ENCODE results near the gene KIFBP. TPM values are rescaled to one million over a fixed set of nuclear protein-coding genes. Genes with fewer than 3 reads are reported as not detected.

KIFBP gene
- total RNA-seq, 4 donors from 2014 or later: 33.7 to 65.4 (median 48.8) TPM

DNA sequence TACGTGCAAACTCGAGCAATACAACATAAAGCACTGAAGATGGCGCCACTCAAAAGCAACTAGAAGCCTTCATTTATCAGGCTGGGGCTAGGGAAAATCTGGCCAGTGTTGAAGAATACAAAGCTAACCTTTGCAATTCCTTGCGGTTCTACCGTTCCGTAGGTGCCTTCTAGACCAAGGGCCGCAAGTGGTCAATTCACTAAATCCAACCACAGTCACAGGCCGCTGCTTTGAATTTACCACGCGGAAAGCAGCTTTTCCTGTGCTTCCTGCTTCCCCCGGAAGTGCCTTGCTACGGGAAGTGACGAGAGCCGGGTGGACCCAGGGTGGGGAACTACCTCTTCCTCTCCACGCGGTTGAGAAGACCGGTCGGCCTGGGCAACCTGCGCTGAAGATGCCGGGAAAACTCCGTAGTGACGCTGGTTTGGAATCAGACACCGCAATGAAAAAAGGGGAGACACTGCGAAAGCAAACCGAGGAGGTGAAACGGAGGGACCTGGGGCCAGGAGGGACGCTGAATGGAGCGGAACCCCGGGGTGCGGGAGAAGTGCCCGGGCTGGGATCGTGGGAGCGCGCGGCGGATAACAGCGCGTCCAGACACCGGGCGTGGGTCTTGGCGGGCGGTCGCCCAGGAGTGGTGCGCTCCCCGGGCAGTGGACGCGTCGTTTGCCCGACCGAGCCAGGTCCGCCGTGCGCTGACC, 32.6 kb upstream of the KIFBP start, which contains the start of gene DDX21:
TSS of gene DDX21 (plus strand) at position 339 of the 701 bp plus-strand sequence. CDS start at position 395, 56 bp downstream.
- 0% methylated on average over 2 of the region's 53 CpGs for whole genome bisulfite sequencing, 2 donors (ENCODE audit: low coverage in 1 of 2)
- Histone ChIP-seq H3K36me3 (peaks cover 0 to 31% of the 10 kb centered on the region in 2 donors), H3K4me1 (peaks cover 2 to 36% (median 8%) of the 10 kb centered on the region in 3 donors), H3K9me3 (no peaks in the 10 kb centered on the region), H3K27me3 (no peaks in the 10 kb centered on the region), H3K27ac (peak within 1 kb of the TSS; percentile 69 to 95 (median 92)), H3K4me3 (peak within 1 kb of the TSS; percentile 79 to 97)
- ATAC-seq: peak; percentile 95
- TF ChIP-seq EP300 (IDR thresholded peaks at IDR 0.05): no peak
- TF ChIP-seq POLR2AphosphoS5 (IDR thresholded peaks at IDR 0.05): peak; percentile 94
- peak; percentile 26 to 65 (median 53) for TF ChIP-seq CTCF (IDR thresholded peaks at IDR 0.05)
- TF ChIP-seq POLR2A (IDR thresholded peaks at IDR 0.05): peak; percentile 53 to 70

DNA sequence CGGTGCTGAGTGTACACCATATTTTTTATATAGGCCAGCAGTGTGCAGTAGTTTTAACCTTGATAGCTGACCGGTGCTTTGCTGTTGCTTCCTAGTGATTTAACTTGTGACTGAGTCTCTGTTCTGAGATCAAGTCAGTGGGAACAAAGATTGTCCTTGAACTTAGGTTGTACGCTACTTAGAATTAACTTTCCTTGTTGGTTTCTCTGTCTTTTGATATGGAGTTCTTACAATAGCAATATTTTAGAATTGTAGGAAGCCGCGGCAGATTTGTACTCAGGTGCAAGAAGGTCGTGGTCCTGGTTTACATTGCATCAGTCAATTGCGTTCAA, 31.4 kb upstream of the KIFBP start:
- Histone ChIP-seq H3K27me3 (no peaks in the 10 kb centered on the region), H3K36me3 (peaks cover 0 to 34% of the 10 kb centered on the region in 2 donors), H3K9me3 (no peaks in the 10 kb centered on the region), H3K4me3 (peak overlapping the region; percentile 79 to 97), H3K27ac (peak overlapping the region in 3 of 4 donors; percentile 90 to 95 (median 95)), H3K4me1 (peaks cover 2 to 41% (median 8%) of the 10 kb centered on the region in 3 donors)
- WGBS, 2 donors (ENCODE audit: low coverage in 1 of 2): 55 to 66% methylated on average over 7 of the region's 7 CpGs
- no peak for ATAC-seq
- TF ChIP-seq POLR2AphosphoS5 (IDR thresholded peaks at IDR 0.05) (no peak), EP300 (IDR thresholded peaks at IDR 0.05) (no peak), CTCF (IDR thresholded peaks at IDR 0.05) (no peak), POLR2A (IDR thresholded peaks at IDR 0.05) (no peak)

DNA sequence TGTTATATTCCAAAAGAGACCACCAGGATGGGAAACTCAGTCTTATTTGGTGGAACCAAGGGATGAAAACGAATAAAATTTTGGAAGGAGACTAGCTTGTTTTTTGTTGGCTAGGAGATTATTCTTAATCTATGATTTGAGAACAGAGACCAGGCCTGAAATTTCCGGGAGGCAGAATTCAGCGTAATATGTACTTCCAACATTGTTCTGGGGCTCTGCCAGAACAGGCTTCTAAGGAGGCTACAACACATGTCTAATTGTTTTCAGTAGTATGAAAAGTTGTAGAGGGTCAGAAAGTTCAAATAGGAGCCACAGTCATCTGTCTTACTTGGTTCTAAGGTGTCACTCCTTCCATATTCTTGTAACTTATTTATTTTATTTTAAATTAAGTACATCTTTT, 30.9 kb upstream of the KIFBP start:
- ATAC-seq: no peak
- Histone ChIP-seq H3K27ac (no peak overlapping the region), H3K4me1 (peaks cover 2 to 41% (median 8%) of the 10 kb centered on the region in 3 donors), H3K4me3 (peak overlapping the region in 1 of 2 donors; percentile 97), H3K36me3 (peaks cover 0 to 38% of the 10 kb centered on the region in 2 donors), H3K27me3 (no peaks in the 10 kb centered on the region), H3K9me3 (no peaks in the 10 kb centered on the region)
- no peak for TF ChIP-seq EP300 (IDR thresholded peaks at IDR 0.05)
- WGBS, 2 donors (ENCODE audit: low coverage in 1 of 2): 56 to 71% methylated on average over 2 to 3 of the region's 3 CpGs

DNA sequence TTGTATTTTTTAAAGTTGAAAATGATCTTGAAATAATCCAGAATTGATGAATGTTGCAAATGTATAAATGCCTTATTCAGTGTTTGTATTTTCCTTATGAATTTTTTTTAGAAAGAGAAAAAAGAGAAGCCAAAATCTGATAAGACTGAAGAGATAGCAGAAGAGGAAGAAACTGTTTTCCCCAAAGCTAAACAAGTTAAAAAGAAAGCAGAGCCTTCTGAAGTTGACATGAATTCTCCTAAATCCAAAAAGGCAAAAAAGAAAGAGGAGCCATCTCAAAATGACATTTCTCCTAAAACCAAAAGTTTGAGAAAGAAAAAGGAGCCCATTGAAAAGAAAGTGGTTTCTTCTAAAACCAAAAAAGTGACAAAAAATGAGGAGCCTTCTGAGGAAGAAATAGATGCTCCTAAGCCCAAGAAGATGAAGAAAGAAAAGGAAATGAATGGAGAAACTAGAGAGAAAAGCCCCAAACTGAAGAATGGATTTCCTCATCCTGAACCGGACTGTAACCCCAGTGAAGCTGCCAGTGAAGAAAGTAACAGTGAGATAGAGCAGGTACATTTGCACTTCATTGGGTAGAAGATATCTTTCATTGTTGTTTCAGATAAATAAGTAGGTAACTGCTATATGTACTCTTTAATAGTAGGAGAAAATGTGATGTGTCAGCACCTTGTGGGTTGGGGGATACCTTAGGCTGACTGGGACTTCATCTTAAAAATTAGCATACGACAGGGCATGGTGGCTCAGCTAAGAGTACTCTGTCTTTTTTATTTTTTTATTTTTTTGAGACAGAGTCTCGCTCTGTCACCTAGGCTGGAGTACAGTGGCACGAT, 28.7 kb upstream of the KIFBP start:
- 93 to 95% methylated on average over 4 of the region's 4 CpGs for WGBS, 2 donors (ENCODE audit: low coverage in 1 of 2)
- peaks cover 6 to 60% of the 10 kb centered on the region in 2 donors for H3K36me3 ChIP-seq
- no peak for TF ChIP-seq POLR2A (IDR thresholded peaks at IDR 0.05)
- no peak for TF ChIP-seq EP300 (IDR thresholded peaks at IDR 0.05)
- TF ChIP-seq POLR2AphosphoS5 (IDR thresholded peaks at IDR 0.05): no peak
- TF ChIP-seq CTCF (IDR thresholded peaks at IDR 0.05): no peak

GRCh38 chr10:68963151-68963550, 25.5 kb upstream of the KIFBP start:
- Histone ChIP-seq H3K4me1 (peaks cover 0 to 18% (median 0%) of the 10 kb centered on the region in 3 donors), H3K27me3 (no peaks in the 10 kb centered on the region), H3K9me3 (no peaks in the 10 kb centered on the region), H3K27ac (no peak overlapping the region), H3K36me3 (peaks cover 11 to 93% of the 10 kb centered on the region in 2 donors), H3K4me3 (no peak overlapping the region)
- no peak for ATAC-seq
- no peak for TF ChIP-seq EP300 (IDR thresholded peaks at IDR 0.05)
- WGBS, 2 donors (ENCODE audit: low coverage in 1 of 2): 91 to 100% methylated on average over 2 to 4 of the region's 4 CpGs

More for the DNA sequence above, 28.7 kb upstream of the KIFBP start:
- Histone ChIP-seq H3K4me3 (no peak overlapping the region), H3K9me3 (no peaks in the 10 kb centered on the region), H3K4me1 (peaks cover 2 to 39% (median 8%) of the 10 kb centered on the region in 3 donors), H3K27me3 (no peaks in the 10 kb centered on the region), H3K27ac (no peak overlapping the region)
- no peak for ATAC-seq
